ENCODE results near the gene NFIB. TPM values are rescaled to one million over a fixed set of nuclear protein-coding genes. Genes with fewer than 3 reads are reported as not detected.

NFIB gene
- total RNA-seq, 1 donor from 2014 or later: 38.4 TPM

- DNase-seq (ENCODE audit: low spot score): no peak
- ATAC-seq: no peak
Observed at GRCh38 chr9:14135421-14135820, 178.5 kb downstream of the NFIB start.

- ATAC-seq (peak; percentile 27), DNase-seq (ENCODE audit: low spot score) (no peak)
Observed at GRCh38 chr9:14133394-14133793, 180.5 kb downstream of the NFIB start.

- DNase-seq (ENCODE audit: low spot score) (no peak), ATAC-seq (peak; percentile 84)
Observed at GRCh38 chr9:14132775-14133174, 181.2 kb downstream of the NFIB start.

DNA sequence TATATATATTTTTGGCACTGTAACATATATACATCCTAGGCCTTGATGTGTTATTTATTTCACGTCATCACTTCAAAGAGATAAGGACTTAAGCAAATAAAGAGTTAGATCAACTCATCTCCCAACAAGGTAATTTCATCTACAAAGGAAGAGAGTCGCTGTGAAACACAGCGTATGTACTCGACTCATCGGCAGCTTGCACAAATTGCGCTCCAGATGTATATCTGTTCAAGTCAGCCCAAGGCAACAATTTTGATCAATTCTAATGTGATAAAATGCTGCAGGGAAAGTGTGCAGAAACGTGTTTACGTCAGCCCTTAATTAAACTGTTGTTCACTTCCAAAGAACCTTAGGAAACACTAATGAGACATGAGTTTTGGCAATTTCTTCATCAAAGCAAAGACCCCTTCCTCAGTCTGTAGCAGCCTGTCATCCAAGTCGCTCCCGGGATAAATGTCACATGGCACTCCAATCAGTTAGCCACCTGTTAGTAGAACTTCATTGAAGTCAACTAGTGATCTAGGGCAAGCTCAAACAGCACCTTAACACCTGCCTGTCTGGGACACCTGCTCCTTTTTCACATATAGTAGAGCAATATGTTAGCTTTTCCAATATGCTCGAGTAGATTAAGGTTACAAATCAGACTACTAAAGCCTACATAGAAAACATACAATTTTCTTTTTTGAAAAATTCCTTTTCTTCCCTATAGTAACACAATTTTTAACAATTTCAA is 182.4 kb downstream of the NFIB start:
- DNase-seq (ENCODE audit: low spot score) (no peak), ATAC-seq (no peak)

GRCh38 chr9:14127656-14128055 is 186.3 kb downstream of the NFIB start:
- DNase-seq (ENCODE audit: low spot score): no peak
- no peak for ATAC-seq

GRCh38 chr9:14119694-14120514 is 194.0 kb downstream of the NFIB start:
- no peak for DNase-seq (ENCODE audit: low spot score)
- no peak for ATAC-seq

DNA sequence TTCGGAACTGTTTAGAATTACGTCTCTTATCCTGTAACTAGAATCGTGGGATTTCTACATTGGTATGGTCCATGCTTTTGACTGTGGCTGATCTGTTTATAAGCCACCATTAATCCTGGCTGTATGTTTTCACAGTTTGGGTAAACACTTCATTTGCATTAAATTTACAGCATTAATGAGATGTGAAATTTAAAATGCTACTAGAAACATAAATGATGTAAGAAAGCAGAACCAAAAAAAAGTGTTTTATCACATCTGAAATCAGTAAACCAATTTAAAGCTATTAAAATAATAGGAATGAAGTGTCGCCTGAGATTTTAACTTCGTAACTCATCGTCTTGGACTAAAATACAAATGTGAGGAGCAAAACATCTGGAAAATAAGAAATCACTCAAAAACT is 201.7 kb downstream of the NFIB start:
- ATAC-seq: no peak

GRCh38 chr9:14111696-14112095 is 202.2 kb downstream of the NFIB start:
- no peak for DNase-seq (ENCODE audit: low spot score)
- ATAC-seq: no peak

More for the DNA sequence above, 201.7 kb downstream of the NFIB start:
- no peak for DNase-seq (ENCODE audit: low spot score)

GRCh38 chr9:14107977-14108376 is 206.0 kb downstream of the NFIB start:
- DNase-seq (ENCODE audit: low spot score) (no peak), ATAC-seq (peak; percentile 52)

GRCh38 chr9:14107495-14107894 is 206.4 kb downstream of the NFIB start:
- no peak for ATAC-seq

GRCh38 chr9:14106699-14107098 is 207.2 kb downstream of the NFIB start:
- ATAC-seq (no peak), DNase-seq (ENCODE audit: low spot score) (no peak)

More at GRCh38 chr9:14107495-14107894, 206.4 kb downstream of the NFIB start:
- DNase-seq (ENCODE audit: low spot score): no peak

DNA sequence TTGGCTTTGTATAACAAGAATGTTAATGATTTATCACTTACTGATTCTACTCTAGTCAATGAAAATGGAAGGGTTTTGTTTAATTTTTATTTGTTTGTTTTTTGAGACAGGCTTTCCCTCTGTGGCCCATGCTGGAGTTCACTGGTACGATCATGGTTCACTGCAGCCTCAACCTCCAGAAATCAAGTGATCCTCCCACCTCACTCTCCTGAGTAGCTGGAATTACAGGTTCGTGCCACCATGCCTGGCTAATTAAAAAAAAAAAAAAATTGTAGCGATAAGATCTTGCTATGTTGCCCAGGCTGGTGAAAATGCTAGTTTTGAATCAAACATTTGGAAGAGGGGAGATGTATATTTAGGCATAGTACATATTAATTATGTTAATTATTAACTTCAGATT is 209.4 kb downstream of the NFIB start:
- no peak for ATAC-seq

DNA sequence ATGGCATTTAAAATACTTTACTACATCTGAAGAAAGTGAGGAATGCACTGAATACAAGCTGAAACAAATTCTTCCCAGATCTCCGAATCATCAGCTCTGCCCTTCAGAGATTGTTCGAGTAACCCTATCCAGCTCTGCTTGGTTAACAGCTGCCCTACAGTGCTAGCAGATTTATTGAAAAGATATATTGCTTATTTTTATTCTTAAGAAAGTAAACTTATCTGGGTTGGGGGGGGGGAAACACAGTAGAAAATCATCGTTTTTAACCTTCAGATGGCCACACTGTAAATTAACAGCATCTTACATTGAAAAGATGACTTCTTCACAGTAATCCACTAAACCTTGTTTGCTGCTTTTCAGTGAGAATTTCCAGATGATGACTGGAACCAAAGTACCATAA is 210.8 kb downstream of the NFIB start:
- no peak for DNase-seq (ENCODE audit: low spot score)
- no peak for ATAC-seq

More for the DNA sequence above, 209.4 kb downstream of the NFIB start:
- DNase-seq (ENCODE audit: low spot score): no peak

DNA sequence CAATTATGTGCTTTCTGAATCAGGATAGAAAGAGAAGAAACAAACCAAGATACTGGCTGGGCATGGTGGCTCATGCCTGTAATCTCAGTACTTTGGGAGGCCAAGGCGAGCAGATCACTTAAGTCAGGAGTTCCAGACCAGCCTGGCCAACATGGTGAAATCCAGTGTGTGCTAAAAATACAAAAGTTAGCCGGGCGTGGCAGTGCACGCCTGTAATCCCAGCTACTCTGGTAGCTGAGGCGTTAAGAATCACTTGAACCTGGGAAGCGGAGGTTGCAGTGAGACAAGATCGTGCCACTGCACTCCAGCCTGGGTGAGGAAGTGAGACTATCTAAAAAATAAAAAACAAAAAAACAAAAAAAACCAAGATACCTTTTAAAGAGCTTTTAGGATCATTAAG is 214.2 kb downstream of the NFIB start:
- ATAC-seq (no peak), DNase-seq (ENCODE audit: low spot score) (no peak)

- ATAC-seq (no peak), DNase-seq (ENCODE audit: low spot score) (no peak)
Observed at GRCh38 chr9:14098486-14099180, 215.3 kb downstream of the NFIB start.

- DNase-seq (ENCODE audit: low spot score) (no peak), ATAC-seq (no peak)
Observed at GRCh38 chr9:14097666-14098415, 216.1 kb downstream of the NFIB start.

DNA sequence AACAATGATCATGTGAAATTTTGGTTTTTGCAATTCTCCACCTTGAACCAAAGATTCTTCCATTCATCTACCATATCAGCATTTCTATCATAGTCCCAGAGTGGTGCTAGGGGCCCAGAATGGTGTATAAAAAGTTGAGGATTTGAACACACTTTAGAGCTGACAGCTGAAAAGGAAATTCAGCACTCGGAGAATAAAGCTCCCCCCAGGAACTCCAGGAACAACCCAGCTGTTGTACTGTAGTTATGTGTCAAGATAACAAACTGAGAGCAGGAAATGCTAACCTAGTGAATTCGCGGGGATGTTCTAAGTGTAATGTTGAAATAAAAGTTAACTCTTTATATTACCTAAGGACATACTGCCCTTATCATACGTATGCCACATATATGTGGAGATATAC is 216.7 kb downstream of the NFIB start:
- DNase-seq (ENCODE audit: low spot score) (no peak), ATAC-seq (peak; percentile 55)

- ATAC-seq: peak; percentile 61
- DNase-seq (ENCODE audit: low spot score): no peak
Observed at GRCh38 chr9:14096258-14096922, 217.6 kb downstream of the NFIB start.

- DNase-seq (ENCODE audit: low spot score) (no peak), ATAC-seq (no peak)
Observed at GRCh38 chr9:14095277-14095676, 218.7 kb downstream of the NFIB start.

DNA sequence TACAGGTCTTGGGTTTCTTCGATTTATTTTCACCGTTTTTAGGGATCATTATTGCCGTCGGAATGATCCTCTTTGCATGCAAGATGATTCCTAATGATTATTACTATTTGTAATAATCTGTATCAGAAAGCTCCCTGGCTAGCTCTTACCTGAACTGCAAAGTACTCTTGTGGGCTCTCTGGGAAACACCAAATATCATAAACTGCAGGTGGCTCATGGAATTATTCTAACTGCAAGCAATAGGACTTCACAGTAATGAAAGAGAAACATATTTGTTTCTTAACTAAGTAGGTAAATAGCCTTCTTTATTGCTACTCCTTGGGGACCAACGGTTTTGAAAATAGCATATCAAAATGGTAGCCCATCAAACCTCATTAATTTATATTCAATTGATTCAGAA is 219.4 kb downstream of the NFIB start:
- DNase-seq (ENCODE audit: low spot score) (no peak), ATAC-seq (no peak)
